ENCODE results near the gene MUC22.

DNA sequence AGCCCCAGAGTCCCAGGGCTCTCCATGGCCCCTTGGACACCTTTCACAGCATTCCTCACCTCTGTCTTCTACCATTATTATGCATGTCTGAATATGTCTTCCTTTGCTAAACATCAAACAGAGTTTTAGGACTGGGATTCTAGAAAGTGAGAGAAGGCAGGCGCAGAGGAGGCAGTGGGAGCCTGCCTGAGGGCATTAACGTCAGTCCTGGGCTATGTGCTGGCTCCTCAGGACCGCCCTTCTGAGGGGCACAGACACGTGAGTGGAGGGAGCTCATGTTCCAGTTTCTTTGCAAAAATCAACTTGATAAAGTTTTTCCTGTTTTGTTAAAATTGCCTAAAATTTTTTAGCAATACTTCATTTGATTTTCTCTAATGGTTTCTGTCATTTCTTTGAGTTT is 64.1 kb downstream of the MUC22 start:
- TF ChIP-seq, protein P1, sequence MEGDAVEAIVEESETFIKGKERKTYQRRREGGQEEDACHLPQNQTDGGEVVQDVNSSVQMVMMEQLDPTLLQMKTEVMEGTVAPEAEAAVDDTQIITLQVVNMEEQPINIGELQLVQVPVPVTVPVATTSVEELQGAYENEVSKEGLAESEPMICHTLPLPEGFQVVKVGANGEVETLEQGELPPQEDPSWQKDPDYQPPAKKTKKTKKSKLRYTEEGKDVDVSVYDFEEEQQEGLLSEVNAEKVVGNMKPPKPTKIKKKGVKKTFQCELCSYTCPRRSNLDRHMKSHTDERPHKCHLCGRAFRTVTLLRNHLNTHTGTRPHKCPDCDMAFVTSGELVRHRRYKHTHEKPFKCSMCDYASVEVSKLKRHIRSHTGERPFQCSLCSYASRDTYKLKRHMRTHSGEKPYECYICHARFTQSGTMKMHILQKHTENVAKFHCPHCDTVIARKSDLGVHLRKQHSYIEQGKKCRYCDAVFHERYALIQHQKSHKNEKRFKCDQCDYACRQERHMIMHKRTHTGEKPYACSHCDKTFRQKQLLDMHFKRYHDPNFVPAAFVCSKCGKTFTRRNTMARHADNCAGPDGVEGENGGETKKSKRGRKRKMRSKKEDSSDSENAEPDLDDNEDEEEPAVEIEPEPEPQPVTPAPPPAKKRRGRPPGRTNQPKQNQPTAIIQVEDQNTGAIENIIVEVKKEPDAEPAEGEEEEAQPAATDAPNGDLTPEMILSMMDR (IDR thresholded peaks at IDR 0.05) = no peak
- no peak for TF ChIP-seq POLR2A (IDR thresholded peaks at IDR 0.05)
